ENCODE measurements around the gene MPC1. TPM values are rescaled to one million over a fixed set of nuclear protein-coding genes. Genes with fewer than 3 reads are reported as not detected.

The MPC1 gene
- polyA plus RNA-seq, 1 donor from 2014 or later: 112 TPM

DNA sequence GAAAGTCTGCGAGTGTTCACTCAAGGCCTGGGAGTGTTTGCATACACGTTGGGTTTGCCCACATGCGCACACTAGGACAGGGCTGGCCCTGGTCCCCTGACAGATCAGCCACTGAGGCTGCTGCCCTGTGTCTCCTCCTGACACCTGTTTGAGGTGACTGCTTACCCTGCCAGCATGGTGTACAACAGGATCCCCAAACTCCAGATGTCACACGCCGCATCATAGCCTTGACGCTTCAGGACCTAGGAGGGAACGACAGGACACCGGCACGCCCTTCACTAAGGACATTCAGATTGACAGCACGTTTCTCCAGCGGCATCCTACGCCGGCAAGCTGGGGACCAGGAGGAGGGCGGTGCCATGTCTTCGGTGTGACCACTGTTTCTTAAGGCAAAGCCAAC, 37.0 kb upstream of the MPC1 start:
- Histone ChIP-seq H3K9me2 (ENCODE audit: insufficient read depth, low read length) (no peaks in the 10 kb centered on the region), H3K4me3 (ENCODE audit: low read length) (no peak overlapping the region), H3K27me3 (ENCODE audit: insufficient read depth, low read depth, low read length) (no peaks in the 10 kb centered on the region), H3F3A (ENCODE audit: insufficient read depth, low read length, poor library complexity, severe bottlenecking) (no peaks in the 10 kb centered on the region), H3K9ac (ENCODE audit: low read length) (no peak overlapping the region), H3K36me3 (ENCODE audit: insufficient read depth, low read length) (peaks cover 15% of the 10 kb centered on the region), H4K20me1 (ENCODE audit: insufficient read depth) (no peaks in the 10 kb centered on the region), H3K4me2 (ENCODE audit: low read length) (no peak overlapping the region), H3K27ac (ENCODE audit: low read length) (no peak overlapping the region), H2AFZ (ENCODE audit: low read depth, low read length) (no peak overlapping the region), H3K9me3 (ENCODE audit: low read length) (no peaks in the 10 kb centered on the region), H3K79me2 (replicated peaks; ENCODE audit: insufficient read depth, low read length) (no peaks in the 10 kb centered on the region)
- TF ChIP-seq SMC3 (conservative IDR thresholded peaks at IDR 0.05; ENCODE audit: poor library complexity) (no peak), EP300 (conservative IDR thresholded peaks at IDR 0.05; ENCODE audit: poor library complexity, severe bottlenecking) (no peak), EZH2 (IDR thresholded peaks at IDR 0.05; ENCODE audit: borderline replicate concordance, insufficient read depth, low read length, poor library complexity, severe bottlenecking) (no peak), POLR2AphosphoS5 (IDR thresholded peaks at IDR 0.05) (no peak), TAF1 (IDR thresholded peaks at IDR 0.05; ENCODE audit: low read depth) (no peak), MXI1 (conservative IDR thresholded peaks at IDR 0.05; ENCODE audit: poor library complexity, severe bottlenecking) (no peak), RAD21 (conservative IDR thresholded peaks at IDR 0.05) (no peak)
- TF ChIP-seq, protein P1, sequence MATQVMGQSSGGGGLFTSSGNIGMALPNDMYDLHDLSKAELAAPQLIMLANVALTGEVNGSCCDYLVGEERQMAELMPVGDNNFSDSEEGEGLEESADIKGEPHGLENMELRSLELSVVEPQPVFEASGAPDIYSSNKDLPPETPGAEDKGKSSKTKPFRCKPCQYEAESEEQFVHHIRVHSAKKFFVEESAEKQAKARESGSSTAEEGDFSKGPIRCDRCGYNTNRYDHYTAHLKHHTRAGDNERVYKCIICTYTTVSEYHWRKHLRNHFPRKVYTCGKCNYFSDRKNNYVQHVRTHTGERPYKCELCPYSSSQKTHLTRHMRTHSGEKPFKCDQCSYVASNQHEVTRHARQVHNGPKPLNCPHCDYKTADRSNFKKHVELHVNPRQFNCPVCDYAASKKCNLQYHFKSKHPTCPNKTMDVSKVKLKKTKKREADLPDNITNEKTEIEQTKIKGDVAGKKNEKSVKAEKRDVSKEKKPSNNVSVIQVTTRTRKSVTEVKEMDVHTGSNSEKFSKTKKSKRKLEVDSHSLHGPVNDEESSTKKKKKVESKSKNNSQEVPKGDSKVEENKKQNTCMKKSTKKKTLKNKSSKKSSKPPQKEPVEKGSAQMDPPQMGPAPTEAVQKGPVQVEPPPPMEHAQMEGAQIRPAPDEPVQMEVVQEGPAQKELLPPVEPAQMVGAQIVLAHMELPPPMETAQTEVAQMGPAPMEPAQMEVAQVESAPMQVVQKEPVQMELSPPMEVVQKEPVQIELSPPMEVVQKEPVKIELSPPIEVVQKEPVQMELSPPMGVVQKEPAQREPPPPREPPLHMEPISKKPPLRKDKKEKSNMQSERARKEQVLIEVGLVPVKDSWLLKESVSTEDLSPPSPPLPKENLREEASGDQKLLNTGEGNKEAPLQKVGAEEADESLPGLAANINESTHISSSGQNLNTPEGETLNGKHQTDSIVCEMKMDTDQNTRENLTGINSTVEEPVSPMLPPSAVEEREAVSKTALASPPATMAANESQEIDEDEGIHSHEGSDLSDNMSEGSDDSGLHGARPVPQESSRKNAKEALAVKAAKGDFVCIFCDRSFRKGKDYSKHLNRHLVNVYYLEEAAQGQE (IDR thresholded peaks at IDR 0.05; ENCODE audit: borderline replicate concordance): no peak
- TF ChIP-seq, protein P2, sequence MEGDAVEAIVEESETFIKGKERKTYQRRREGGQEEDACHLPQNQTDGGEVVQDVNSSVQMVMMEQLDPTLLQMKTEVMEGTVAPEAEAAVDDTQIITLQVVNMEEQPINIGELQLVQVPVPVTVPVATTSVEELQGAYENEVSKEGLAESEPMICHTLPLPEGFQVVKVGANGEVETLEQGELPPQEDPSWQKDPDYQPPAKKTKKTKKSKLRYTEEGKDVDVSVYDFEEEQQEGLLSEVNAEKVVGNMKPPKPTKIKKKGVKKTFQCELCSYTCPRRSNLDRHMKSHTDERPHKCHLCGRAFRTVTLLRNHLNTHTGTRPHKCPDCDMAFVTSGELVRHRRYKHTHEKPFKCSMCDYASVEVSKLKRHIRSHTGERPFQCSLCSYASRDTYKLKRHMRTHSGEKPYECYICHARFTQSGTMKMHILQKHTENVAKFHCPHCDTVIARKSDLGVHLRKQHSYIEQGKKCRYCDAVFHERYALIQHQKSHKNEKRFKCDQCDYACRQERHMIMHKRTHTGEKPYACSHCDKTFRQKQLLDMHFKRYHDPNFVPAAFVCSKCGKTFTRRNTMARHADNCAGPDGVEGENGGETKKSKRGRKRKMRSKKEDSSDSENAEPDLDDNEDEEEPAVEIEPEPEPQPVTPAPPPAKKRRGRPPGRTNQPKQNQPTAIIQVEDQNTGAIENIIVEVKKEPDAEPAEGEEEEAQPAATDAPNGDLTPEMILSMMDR (IDR thresholded peaks at IDR 0.05; ENCODE audit: poor library complexity, severe bottlenecking): no peak

- Histone ChIP-seq H3K36me3 (ENCODE audit: insufficient read depth, low read length) (peaks cover 15% of the 10 kb centered on the region), H3K9me3 (ENCODE audit: low read length) (no peaks in the 10 kb centered on the region), H3K9me2 (ENCODE audit: insufficient read depth, low read length) (no peaks in the 10 kb centered on the region), H3K79me2 (replicated peaks; ENCODE audit: insufficient read depth, low read length) (no peaks in the 10 kb centered on the region), H2AFZ (ENCODE audit: low read depth, low read length) (no peak overlapping the region), H3K4me2 (ENCODE audit: low read length) (no peak overlapping the region), H4K20me1 (ENCODE audit: insufficient read depth) (no peaks in the 10 kb centered on the region), H3K27ac (ENCODE audit: low read length) (no peak overlapping the region), H3K9ac (ENCODE audit: low read length) (no peak overlapping the region), H3F3A (ENCODE audit: insufficient read depth, low read length, poor library complexity, severe bottlenecking) (no peaks in the 10 kb centered on the region), H3K4me3 (ENCODE audit: low read length) (no peak overlapping the region), H3K27me3 (ENCODE audit: insufficient read depth, low read depth, low read length) (no peaks in the 10 kb centered on the region)
- TF ChIP-seq EP300 (conservative IDR thresholded peaks at IDR 0.05; ENCODE audit: poor library complexity, severe bottlenecking) (no peak), MXI1 (conservative IDR thresholded peaks at IDR 0.05; ENCODE audit: poor library complexity, severe bottlenecking) (no peak), TAF1 (IDR thresholded peaks at IDR 0.05; ENCODE audit: low read depth) (no peak), POLR2AphosphoS5 (IDR thresholded peaks at IDR 0.05) (no peak), SMC3 (conservative IDR thresholded peaks at IDR 0.05; ENCODE audit: poor library complexity) (no peak), EZH2 (IDR thresholded peaks at IDR 0.05; ENCODE audit: borderline replicate concordance, insufficient read depth, low read length, poor library complexity, severe bottlenecking) (no peak), RAD21 (conservative IDR thresholded peaks at IDR 0.05) (no peak)
- TF ChIP-seq, protein P2 (IDR thresholded peaks at IDR 0.05; ENCODE audit: poor library complexity, severe bottlenecking): no peak
- TF ChIP-seq, protein P1 (IDR thresholded peaks at IDR 0.05; ENCODE audit: borderline replicate concordance): no peak
Observed at GRCh38 chr6:166419286-166419685, 36.5 kb upstream of the MPC1 start.
